Smooth muscle cell (in vitro differentiated cells): ENCODE results near the gene ZNF423. TPM values are rescaled to one million over a fixed set of nuclear protein-coding genes. Genes with fewer than 3 reads are reported as not detected.

Experiments used
- DNase-seq: peaks from one replicate; lab custom pipeline; 2025; ENCODE audit not compliant: unreplicated experiment; lab: John Stamatoyannopoulos, UW
- H2AFZ ChIP-seq: fragments of 200-600 bp; sonication (generic); 2 replicates; pipeline ENCODE4 v1.6.0; 2016; ENCODE audit warnings: antibody characterized with exemption, low read depth, mild to moderate bottlenecking
- H3F3A ChIP-seq: fragments of 200-600 bp; sonication (generic); 2 replicates; pipeline ENCODE4 v1.6.0; 2017; ENCODE audit warnings: antibody characterized with exemption, low read depth
- H3K27ac ChIP-seq: fragments of 200-600 bp; sonication (generic); 2 replicates; pipeline ENCODE4 v1.5.1; 2016; ENCODE audit warnings: low read depth, mild to moderate bottlenecking
- H3K27me3 ChIP-seq: fragments of 200-600 bp; sonication (generic); 2 replicates; pipeline ENCODE4 v1.6.1; 2016; ENCODE audit warnings: low read depth, mild to moderate bottlenecking
- H3K36me3 ChIP-seq: fragments of 200-600 bp; sonication (generic); 2 replicates; pipeline ENCODE4 v1.5.1; 2016; ENCODE audit warnings: low read depth
- H3K4me1 ChIP-seq: fragments of 200-600 bp; sonication (generic); 2 replicates; pipeline ENCODE4 v1.5.1; 2016; ENCODE audit warnings: low read depth
- H3K4me2 ChIP-seq: fragments of 200-600 bp; sonication (generic); 2 replicates; pipeline ENCODE4 v1.6.0; 2016; ENCODE audit warnings: mild to moderate bottlenecking
- H3K4me3 ChIP-seq: fragments of 200-600 bp; sonication (generic); 2 replicates; pipeline ENCODE4 v1.5.1; 2016; ENCODE audit warnings: mild to moderate bottlenecking
- H3K79me2 ChIP-seq: fragments of 200-600 bp; sonication (generic); 2 replicates; pipeline ENCODE4 v1.6.0; 2016; ENCODE audit warnings: low read depth, mild to moderate bottlenecking
- H3K9ac ChIP-seq: fragments of 200-600 bp; sonication (generic); 2 replicates; pipeline ENCODE4 v1.6.0; 2016; ENCODE audit warnings: low read depth
- H3K9me3 ChIP-seq: fragments of 200-600 bp; sonication (generic); replicated peaks from 2 replicates; pipeline ENCODE4 v1.5.1; 2016; ENCODE audit warnings: low read depth
- H4K20me1 ChIP-seq: fragments of 200-600 bp; sonication (generic); 2 replicates; pipeline ENCODE4 v1.6.0; 2016; ENCODE audit warnings: low read depth
- WGBS: methylation state at CpG from one replicate; pipeline ENCODE4 v1.1.7; 2016; ENCODE audit warnings: low lambda C conversion rate; 5-methylcytosine and 5-hydroxymethylcytosine counted together
- polyA plus RNA-seq: library from polyadenylated mRNA; unstranded; fragments of >200 nt; fragmentation: Nextera tagmentation; extraction: Ambion mirVana; gene quantifications from 2 replicates; pipeline ENCODE4 v1.2.1, GENCODE V29; 2016
- total RNA-seq: library from RNA; depleted of rRNA; stranded (reverse); fragments of >200 nt; gene quantifications from 2 replicates; pipeline ENCODE4 v1.2.3, GENCODE V29; 2014
- TF ChIP-seq, protein P1 (sequence below): fragments of 200-600 bp; sonication (generic); IDR thresholded peaks from 2 replicates; pipeline ENCODE4 v1.5.1; 2017; ENCODE audit warnings: borderline replicate concordance, mild to moderate bottlenecking, antibody characterized with exemption; ENCODE audit not compliant: insufficient read depth, poor library complexity, severe bottlenecking

ZNF423 gene
- total and polyA plus RNA-seq, 2 experiments from 2014 or later: 6.9 to 7.0 TPM

DNA sequence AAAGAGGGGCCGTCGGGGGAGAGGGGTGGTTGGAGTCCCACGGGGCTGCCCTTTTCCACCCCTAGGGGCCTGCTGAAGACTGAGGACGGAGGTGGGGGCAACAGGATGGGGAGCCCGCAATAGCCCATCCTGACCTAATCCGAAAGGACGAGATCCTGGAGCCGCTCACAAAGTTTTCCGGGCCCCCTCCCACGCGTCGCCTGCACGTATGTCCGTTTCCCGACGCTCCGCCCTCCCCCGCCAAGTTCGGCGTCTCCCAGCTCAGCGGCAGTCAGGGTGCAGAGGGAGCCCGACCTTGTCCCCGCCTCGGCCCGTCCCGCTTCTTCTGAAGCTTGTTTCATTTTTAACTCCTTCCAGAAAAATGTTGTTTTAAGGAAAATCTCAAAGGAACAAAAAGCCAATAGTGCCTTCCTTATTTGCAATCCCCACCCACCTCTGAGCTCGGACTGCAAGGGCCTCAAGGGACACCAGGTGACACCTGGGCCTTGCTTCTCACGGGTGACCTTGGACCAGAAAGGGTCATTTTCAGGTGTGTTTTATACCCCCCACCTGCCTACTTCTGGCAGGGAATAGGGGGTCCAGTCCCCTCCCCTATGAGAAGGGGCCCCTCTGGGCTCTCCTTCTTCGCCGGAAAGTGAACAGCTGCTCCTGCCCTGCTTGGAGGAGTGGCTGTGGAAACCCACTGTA is 3.4 kb upstream of the ZNF423 start:
- Histone ChIP-seq H3K4me1 (peaks cover under 1% of the 10 kb centered on the region), H3F3A (peaks cover 3% of the 10 kb centered on the region), H3K4me2 (peak overlapping the region; percentile 96), H3K27me3 (no peaks in the 10 kb centered on the region), H4K20me1 (no peaks in the 10 kb centered on the region), H3K9ac (peak overlapping the region; percentile 15), H3K36me3 (no peaks in the 10 kb centered on the region), H3K4me3 (peak overlapping the region; percentile 98), H3K27ac (peak overlapping the region; percentile 63), H3K9me3 (no peaks in the 10 kb centered on the region), H3K79me2 (no peaks in the 10 kb centered on the region), H2AFZ (peak overlapping the region; percentile 80)
- DNase-seq: peak; percentile 48
- whole genome bisulfite sequencing: 6% methylated on average over 27 of the region's 30 CpGs
- TF ChIP-seq, protein P1, sequence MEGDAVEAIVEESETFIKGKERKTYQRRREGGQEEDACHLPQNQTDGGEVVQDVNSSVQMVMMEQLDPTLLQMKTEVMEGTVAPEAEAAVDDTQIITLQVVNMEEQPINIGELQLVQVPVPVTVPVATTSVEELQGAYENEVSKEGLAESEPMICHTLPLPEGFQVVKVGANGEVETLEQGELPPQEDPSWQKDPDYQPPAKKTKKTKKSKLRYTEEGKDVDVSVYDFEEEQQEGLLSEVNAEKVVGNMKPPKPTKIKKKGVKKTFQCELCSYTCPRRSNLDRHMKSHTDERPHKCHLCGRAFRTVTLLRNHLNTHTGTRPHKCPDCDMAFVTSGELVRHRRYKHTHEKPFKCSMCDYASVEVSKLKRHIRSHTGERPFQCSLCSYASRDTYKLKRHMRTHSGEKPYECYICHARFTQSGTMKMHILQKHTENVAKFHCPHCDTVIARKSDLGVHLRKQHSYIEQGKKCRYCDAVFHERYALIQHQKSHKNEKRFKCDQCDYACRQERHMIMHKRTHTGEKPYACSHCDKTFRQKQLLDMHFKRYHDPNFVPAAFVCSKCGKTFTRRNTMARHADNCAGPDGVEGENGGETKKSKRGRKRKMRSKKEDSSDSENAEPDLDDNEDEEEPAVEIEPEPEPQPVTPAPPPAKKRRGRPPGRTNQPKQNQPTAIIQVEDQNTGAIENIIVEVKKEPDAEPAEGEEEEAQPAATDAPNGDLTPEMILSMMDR: no peak

DNA sequence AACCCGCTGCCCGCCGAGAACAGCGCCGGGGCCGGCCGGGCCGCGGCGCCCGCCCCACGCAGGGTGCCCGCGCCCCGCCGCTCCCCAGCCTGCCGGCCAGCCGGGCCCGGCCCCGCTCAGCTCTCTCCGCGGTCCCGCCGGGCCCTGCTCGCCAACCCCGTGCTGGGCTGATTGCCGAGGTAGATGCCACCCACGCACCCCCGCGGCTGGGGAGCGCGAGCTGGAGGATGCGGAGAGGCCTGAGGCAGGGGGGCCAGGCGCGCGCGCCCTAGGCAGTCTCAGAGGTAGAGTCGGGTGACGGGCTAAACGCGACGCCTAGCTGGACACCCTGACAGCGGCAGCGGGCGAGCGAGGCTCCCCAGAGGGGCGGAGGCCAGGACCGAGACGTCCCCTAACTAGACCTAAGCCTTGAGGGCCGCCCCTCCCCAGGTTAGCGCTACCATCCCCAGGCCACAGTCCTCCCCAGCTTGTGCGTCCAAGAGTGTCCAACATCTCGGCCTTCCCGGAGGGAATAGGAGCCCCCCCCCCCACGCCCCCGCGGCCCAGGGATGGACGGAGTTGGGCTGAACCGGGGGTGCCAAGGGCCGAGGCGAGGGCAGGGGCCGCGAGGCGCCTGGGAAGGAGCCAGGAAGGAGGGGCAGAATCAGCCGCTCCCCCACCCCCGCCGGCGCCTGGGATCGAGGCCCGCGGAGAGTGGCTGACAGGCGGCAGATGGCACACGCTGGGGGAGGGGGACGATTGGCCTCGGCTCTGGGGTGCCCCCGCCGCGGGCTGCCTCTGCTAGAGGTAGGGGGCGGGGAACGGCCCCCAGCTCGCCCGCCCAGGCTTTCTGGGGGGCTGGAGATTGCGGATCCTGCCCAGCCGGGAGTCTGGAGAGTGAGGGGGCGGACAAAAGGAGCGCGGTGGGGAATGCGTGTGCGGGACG is 2.5 kb upstream of the ZNF423 start:
- DNase-seq: peak; percentile 70
- Histone ChIP-seq H3K27me3 (no peaks in the 10 kb centered on the region), H2AFZ (peak overlapping the region; percentile 80), H3K4me1 (peaks cover 8% of the 10 kb centered on the region), H3K79me2 (peaks cover 3% of the 10 kb centered on the region), H3F3A (peaks cover 3% of the 10 kb centered on the region), H3K9me3 (no peaks in the 10 kb centered on the region), H4K20me1 (no peaks in the 10 kb centered on the region), H3K4me3 (peak overlapping the region; percentile 98), H3K27ac (peak overlapping the region; percentile 63), H3K36me3 (no peaks in the 10 kb centered on the region), H3K9ac (peak overlapping the region; percentile 15), H3K4me2 (peak overlapping the region; percentile 96)
- TF ChIP-seq, protein P1: no peak
- 1% methylated on average over 71 of the region's 90 CpGs for WGBS

DNA sequence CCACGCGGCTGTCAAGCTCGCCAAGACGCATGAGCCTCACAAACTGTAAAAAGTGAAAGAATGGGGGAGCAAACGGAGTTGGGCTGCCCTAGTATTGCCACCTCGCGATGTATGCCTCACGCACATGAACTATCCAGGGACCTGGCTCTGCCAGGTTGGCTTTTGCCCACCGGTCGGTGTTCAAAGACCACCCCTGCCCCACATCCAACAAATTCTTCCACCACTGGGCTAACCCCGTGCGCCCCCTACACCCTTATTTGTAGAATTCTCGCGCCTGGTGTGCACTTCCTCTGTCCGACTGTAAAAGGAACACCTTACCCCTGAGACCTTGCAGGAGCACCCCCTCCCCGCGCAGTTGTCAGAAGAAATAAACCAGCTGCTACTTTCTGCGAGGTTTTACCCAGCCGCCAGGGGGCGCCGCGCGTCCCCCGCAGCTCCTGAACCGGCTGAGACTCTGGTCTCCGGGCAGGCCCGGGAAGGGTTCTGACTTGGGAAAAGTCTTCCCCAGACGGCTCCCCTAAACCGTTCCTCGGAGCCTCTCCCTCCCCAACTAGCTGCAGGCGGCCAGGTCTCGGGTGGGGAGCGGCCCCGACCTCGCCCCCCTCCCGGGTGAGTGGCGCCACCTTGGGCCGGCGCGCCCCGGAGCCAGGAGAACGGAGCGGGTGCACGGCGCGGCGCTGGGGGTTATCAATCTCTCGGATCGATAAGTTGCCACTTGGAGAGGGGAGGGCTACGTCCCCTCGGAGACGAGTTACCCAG is 1.7 kb upstream of the ZNF423 start:
- DNase-seq: no peak
- no peaks in the 10 kb centered on the region for H3K27me3 ChIP-seq
- peak overlapping the region; percentile 54 for H2AFZ ChIP-seq

More for the DNA sequence above, 1.7 kb upstream of the ZNF423 start:
- TF ChIP-seq, protein P1: peak; percentile 97
- Histone ChIP-seq H3K36me3 (no peaks in the 10 kb centered on the region), H3K4me2 (peak overlapping the region; percentile 96), H3F3A (peaks cover 3% of the 10 kb centered on the region), H3K27ac (no peak overlapping the region), H3K4me1 (peaks cover 17% of the 10 kb centered on the region), H3K9ac (no peak overlapping the region), H3K4me3 (peak overlapping the region; percentile 98), H3K79me2 (peaks cover 12% of the 10 kb centered on the region), H3K9me3 (no peaks in the 10 kb centered on the region), H4K20me1 (peaks cover 4% of the 10 kb centered on the region)
- under 1% methylated on average over 52 of the region's 52 CpGs for WGBS
